GM19023 (cell line): ENCODE results near the gene KCNC4.

Experiments
- ATAC-seq: cut with Tn5 transposase; IDR thresholded peaks from one replicate; pipeline ENCODE4 v1.9.1; 2021; ENCODE audit warnings: mild to moderate bottlenecking, moderate library complexity; ENCODE audit not compliant: unreplicated experiment

Gene KCNC4

GRCh38 chr1:110250749-110251148 is 40.6 kb downstream of the KCNC4 start:
- ATAC-seq, result no peak

- ATAC-seq, result no peak
These were observed 43.1 kb downstream of the KCNC4 start for GRCh38 chr1:110253213-110253612.

- ATAC-seq, result no peak
These were observed 44.7 kb downstream of the KCNC4 start for GRCh38 chr1:110254604-110255391.

GRCh38 chr1:110255392-110255787 is 45.3 kb downstream of the KCNC4 start:
- ATAC-seq, result no peak

- ATAC-seq, result no peak
These were observed 48.6 kb downstream of the KCNC4 start for GRCh38 chr1:110258734-110259133.

GRCh38 chr1:110259770-110260169 is 49.7 kb downstream of the KCNC4 start:
- no peak for ATAC-seq
